HG02943 (cell line): ENCODE results near the gene TMEM121B.

Source experiments
- ATAC-seq: cut with Tn5 transposase; IDR thresholded peaks from one replicate; pipeline ENCODE4 v1.9.1; 2021; ENCODE audit warnings: mild to moderate bottlenecking, low read depth, moderate library complexity; ENCODE audit not compliant: unreplicated experiment

The TMEM121B gene

GRCh38 chr22:17140022-17140421 is 18.9 kb upstream of the TMEM121B start:
- ATAC-seq: no peak

DNA sequence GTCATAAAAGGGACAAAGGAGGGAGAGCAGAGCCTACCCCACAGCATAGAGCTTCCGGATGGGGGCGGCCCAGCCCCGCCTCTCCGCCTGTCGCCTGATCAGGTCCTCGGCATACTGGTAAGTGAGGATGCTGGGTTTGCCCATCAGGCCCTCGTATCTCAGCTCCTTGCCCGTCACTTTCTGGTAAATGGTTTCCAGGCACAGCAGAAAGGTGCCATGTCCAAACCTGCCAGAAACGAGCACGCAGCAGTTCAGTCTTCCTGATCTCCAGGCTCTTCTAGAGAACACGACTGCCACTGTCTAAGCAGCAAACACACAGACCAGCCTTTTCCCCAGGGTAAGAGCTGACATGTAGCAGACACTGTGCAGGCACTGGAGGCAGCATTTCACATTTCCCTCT is 17.4 kb upstream of the TMEM121B start:
- ATAC-seq: no peak

DNA sequence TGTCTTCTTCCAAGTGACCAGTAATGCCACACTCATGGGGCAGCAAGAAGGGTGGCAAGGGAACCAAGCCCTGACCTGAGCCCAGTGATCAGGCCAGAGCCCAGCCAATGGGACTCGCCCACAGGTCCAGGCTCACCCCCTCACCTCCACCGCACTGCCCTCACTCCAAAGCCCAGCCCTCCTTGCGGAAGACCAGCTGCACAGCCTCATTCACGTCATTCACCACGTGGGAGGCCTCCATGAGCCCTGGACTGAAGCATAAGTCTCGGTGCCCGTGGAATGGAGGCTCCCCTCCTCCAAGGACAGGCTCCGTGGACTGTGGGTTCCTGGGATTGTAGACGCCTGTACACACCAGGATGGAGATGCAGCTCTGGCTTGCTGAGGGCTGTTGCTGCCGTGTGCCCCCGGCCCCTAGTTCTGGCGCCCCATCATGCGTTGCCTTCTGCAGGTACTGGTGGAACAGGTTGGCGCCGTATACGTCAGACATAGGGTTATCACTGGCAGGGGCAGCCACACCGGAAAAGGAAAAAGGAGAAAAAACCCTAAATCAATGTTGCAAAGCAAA is 16.8 kb upstream of the TMEM121B start:
- ATAC-seq: no peak

DNA sequence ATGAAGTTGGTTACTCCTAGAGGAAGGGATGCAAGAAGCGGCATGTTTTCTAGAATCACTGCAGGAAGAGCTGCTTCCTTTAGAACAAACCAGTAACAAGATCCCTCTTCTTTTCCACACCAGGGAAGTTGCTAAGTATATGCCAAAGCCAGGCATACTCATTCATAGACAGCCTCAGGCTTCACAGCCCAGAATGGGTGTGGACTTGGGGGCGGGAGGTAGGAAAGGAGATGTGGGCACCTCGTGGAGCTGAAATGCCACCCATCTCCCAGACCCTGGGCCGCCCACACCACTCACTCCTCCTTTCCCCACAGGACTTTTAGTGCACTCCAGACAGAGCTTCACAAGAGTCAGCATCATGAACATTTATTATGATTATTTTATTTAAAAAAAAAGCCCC is 16.0 kb upstream of the TMEM121B start:
- ATAC-seq: no peak

DNA sequence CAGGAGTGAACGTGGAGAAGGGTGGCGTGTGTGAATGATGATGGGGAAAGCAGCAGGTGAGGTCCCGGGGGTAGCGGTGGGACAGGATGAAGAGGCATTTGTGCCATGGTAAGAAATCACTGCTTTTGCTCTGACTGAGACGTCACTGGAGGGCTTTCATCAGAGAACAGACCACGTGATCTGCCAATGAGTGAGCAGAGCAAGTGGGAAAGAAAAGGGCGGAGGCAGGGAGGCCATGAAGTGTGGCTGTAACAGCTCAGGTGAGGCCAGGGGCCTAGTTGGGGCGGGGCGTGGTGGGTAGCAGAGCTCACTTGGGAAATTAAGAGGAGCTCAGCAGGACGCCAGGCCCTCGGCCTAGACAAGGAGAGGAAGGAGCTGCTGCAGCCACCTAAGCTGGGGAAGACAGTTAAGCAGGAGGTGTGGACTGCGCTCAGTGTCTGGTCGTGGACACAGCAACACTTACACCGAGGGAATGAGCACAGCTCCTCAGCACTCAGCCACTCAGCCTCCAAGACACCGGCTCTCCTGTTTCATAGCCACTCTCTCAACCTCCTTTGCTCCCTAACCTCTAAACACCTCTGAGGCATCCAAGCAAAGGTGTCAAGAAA is 14.1 kb upstream of the TMEM121B start:
- no peak for ATAC-seq

GRCh38 chr22:17133137-17133536 is 12.0 kb upstream of the TMEM121B start:
- no peak for ATAC-seq

DNA sequence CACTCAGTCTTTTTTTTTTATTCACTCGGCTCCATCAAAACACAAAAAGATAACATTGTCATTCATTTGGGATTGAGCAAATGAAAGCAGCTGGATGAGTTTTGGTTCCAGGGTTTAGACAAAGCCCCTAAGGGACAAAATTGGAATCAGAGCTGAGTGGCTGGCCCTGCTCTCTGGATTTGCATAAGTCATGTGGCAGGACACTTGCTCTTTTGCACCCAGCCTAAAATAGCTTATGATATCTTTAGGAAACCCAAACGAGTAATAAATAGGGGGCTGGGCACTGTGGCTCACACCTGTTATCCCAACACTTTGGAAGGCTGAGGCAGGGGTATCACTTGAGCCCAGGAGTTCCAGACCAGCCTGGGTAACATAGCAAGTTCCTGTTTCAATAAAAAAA is 11.0 kb upstream of the TMEM121B start:
- no peak for ATAC-seq

GRCh38 chr22:17131686-17132085 is 10.5 kb upstream of the TMEM121B start:
- no peak for ATAC-seq

DNA sequence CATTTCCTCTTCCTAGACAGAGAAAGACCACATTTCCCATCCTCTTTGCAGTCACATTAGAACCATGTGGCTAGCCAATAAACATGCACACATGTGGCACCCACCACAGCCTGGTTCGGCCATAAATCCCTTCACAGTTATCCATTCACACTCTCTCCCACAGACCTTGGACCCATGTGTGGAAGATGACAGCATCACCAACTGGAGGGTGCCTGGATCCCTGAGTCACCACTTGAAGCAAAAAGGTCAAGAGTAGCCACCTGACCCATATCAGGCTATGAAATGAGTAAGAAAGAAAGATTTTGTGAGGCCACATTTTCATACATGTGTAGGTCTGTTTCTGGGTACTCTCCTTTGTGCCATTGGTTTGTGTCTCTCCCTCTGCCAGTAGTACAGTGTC is 9.0 kb upstream of the TMEM121B start:
- no peak for ATAC-seq

DNA sequence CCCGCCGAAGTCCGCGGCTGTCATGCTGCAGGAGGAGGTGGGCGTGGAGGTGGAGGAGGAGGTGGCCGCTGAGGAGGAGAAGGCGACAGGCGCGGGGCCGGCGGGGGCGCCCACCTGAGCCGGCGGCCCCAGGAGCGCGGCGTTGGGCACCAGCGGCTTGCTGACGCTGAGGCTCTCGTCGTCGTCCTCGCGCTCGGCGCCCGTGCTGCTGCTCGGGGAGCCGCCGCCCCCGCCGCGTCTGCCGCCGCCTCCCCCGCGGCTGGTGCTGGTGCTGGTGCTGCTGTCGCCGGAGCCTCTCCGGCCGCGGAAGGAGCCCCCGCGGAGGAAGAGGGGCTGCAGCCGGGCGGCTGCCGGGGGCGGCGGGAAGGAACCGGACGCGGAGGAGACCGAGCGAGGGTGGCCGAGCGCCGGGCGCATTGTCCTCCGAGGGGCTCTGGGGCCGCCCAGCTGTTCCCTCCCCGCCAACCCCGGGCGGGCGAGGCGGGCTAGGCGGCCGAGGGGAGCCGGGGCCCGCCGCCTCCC is 388 bp downstream of the TMEM121B start:
- ATAC-seq: no peak

GRCh38 chr22:17120281-17120680 is 879 bp downstream of the TMEM121B start:
- no peak for ATAC-seq

DNA sequence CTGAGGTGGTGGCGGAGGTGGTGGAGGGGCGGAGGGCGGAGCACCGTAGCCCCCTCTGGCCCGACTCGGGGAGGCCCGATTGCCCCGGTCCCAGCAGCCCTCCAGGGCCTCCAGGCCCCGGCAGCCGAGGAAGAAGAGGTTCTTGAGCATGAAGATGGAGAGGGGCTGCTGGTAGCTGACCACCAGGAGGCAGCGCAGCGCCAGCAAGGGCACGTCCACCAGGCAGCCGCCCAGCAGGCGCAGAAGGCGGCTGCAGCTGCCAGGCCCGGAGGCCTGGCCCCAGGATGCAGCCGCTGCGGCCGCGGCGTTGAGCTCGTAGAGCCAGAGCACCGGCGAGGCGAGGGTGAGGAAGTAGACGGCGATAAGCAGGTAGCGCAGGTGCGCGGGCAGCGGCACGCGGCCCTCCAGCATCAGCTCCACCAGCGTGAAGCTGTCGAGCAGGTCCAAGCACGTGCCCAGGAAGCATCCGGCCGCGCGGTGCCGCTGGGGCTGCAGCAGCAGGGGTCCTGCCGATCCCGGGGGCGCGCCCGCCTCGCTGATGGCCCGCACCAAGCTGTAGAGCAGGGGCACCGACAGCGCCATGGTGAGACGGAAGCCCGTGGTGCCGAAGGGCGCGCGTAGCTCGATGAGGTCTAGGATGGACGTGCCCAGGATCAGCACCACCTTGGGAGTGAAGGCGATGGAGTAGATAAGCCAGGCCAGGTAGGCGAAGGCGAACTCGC is 1.5 kb downstream of the TMEM121B start:
- ATAC-seq: no peak

- ATAC-seq: no peak
Observed at GRCh38 chr22:17118342-17118741, 2.8 kb downstream of the TMEM121B start.

GRCh38 chr22:17117890-17118289 is 3.3 kb downstream of the TMEM121B start:
- ATAC-seq: no peak

DNA sequence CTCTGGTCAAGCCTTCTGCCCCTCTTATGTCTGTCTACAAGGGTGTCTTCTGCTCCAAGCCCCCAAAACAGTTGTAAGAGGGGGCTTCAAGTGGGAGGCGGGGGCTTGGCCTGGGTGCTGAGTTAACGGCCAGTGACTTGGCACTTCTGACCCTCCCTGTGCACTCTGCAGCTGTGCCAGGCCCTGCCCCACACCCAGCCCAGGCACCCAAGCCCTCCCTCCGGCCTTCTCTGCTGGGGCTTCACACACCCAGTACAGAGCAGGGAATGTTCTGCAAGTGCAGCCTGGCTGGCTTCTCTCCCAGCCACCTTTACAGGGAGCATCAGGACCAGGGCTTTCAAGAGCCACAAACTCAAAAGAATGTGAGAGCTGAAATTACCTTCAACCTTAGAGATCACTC is 3.8 kb downstream of the TMEM121B start:
- no peak for ATAC-seq

DNA sequence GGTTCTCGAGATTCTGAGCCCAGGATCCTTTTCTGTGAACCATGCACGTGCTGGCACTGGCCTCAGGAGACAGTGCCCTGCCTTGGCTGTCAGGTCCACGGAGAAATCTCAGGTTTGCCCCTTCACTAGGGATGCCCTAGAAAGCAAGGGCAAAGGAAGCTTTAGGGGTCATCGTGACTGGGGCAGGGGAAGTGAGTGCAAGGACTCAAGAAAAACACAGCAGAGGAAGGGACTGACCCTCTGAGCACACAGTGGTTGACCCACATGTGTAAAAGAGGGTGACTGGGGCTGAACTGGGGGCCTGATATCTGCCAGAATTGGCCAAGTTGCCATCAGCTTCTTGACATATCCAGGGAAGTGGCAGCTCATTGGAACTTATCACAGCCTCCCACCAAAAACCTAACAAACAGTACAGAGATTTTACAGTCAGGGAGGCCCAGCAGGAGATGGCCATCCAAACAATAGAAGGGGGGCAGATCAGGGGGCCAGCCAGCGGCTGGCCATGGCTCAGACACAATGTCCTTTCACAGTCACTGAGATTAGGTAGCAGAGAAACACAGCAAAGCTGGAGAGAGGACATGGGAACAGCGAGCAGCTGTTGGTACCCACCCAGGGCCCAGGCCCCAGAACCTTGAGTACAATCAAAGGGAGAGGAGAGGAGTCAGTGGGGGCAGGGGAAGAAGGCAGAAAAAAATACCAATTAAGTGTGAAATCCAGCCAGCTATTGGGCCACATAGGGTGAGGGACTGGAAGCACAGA is 4.4 kb downstream of the TMEM121B start:
- ATAC-seq: no peak

DNA sequence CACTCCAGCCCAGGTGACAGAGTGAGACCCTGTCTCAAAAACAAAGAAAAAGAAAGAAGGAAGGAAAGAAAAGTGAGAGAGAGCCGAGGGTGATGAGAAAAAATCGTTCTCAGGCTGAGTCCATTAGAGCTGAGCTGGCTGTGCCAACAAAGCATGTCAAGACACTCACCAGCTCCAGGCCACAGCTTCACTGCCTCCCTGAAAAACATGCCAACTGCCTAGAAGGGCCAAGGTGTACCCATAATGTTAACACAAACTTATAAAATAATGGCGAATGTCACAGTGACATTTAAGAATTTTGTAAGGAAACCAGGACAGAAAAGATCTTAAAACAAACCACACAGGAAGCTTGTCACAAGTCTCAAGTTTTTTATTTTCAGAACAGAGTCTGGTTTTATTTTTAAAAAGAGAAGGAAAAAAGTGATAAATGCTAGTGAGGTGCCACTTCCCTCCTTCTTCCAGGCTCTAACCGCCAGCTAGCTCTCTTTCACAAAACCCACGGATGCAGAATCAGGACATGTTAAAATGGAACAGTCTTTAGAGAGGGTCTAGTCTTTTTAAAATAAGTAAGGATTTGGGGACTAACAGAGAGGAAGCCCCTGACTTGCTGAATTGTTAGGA is 5.1 kb downstream of the TMEM121B start:
- no peak for ATAC-seq

DNA sequence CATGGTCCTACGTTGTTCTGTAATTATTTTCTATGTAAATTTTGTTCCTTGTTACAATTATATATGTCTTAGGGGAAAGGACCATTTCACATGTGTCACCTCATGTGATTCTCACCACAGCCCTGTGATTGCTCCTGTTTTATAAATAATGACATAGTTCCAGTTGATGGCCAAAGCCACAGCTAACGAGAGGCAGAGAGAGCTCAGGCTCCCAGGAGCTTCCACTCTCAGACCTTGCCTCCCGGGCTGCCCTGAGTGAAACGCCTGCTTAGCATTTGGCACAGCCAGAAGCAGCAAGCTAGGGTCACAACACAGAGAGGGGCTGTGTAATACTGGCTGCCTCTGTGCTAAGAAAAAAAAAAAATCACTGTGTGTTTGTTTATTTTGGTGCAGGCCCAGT is 5.9 kb downstream of the TMEM121B start:
- ATAC-seq: no peak

DNA sequence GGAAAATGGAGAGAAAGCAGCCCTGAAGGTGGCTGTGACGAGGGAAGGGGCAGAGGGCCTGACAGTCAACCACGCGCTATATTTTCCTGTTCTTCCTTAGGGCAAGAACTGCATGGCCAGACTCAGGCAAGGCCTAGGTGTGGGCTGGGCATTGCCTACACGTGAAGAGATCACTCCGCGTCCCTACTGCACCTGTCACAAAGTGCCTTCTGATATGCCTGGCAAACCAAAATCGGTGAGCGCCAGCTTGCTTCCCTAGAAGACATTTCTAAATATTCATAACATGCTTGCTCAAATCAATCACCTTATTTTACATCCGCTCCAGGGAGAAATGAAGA is 6.3 kb downstream of the TMEM121B start:
- no peak for ATAC-seq

- no peak for ATAC-seq
Observed at GRCh38 chr22:17114173-17114897, 6.8 kb downstream of the TMEM121B start.
